CD4-positive, alpha-beta T cell (primary cell): Measurements from ENCODE around the gene FOXP3. TPM values are rescaled to one million over a fixed set of nuclear protein-coding genes. Genes with fewer than 3 reads are reported as not detected.
A peak's percentile ranks its signal among the peaks of the same experiment; 100 is the strongest.

Experiments
- ATAC-seq: fragments of 200-7000 bp; cut with Tn5 transposase; one replicate; pipeline ENCODE4 v1.10.0; 2022; ENCODE audit warnings: mild to moderate bottlenecking; ENCODE audit not compliant: poor library complexity
- CTCF ChIA-PET: fragments of 350-600 bp; sonication (Branson Sonifier 250); formaldehyde crosslinking; loops from one replicate; lab custom pipeline; 2021; ENCODE audit warnings: antibody characterized with exemption, inconsistent platforms; lab: Charles Lee
- POLR2A ChIA-PET: fragments of 350-600 bp; sonication (Branson Sonifier 250); formaldehyde crosslinking; loops from one replicate; lab custom pipeline; 2021; ENCODE audit warnings: antibody characterized with exemption, inconsistent platforms; lab: Charles Lee
- DNase-seq, 14 experiments: peaks; one replicate each; pipeline ENCODE4 v3.0.0-alpha.2; 2013 to 2020; ENCODE audit warnings: mixed read lengths in 2 of 14
- H3K27ac ChIP-seq, 2 donors: one replicate each; pipeline versions ENCODE4 v1.5.1 to v1.7.0; 2013; ENCODE audit warnings: low read length in 2 of 2, low read depth in 1 of 2, mild to moderate bottlenecking in 1 of 2
- H3K27me3 ChIP-seq, 2 experiments: 1 replicate in 1 of 2; 2 replicates in 1 of 2; pipeline versions ENCODE4 v1.6.1 to v1.7.0; 2013; ENCODE audit warnings: low read length in 2 of 2, control low read depth in 1 of 2, mild to moderate bottlenecking in 1 of 2, moderate library complexity in 1 of 2; ENCODE audit not compliant: insufficient read depth in 2 of 2, control insufficient read depth in 1 of 2
- H3K36me3 ChIP-seq: one replicate; pipeline ENCODE4 v1.6.1; 2013; ENCODE audit warnings: low read length, control low read depth; ENCODE audit not compliant: insufficient read depth
- H3K4me1 ChIP-seq: one replicate; pipeline ENCODE4 v1.6.1; 2013; ENCODE audit warnings: low read length, control low read depth; ENCODE audit not compliant: insufficient read depth
- H3K4me3 ChIP-seq: one replicate; pipeline ENCODE4 v1.5.1; 2013; ENCODE audit warnings: mild to moderate bottlenecking, low read length, moderate library complexity
- H3K9me3 ChIP-seq, 2 experiments: 1 replicate in 1 of 2; 2 replicates in 1 of 2; pipeline versions ENCODE4 v1.6.1 to v1.7.0; 2013; ENCODE audit warnings: low read length in 2 of 2, mild to moderate bottlenecking in 2 of 2, control low read depth in 1 of 2, moderate library complexity in 1 of 2; ENCODE audit not compliant: control insufficient read depth in 1 of 2, insufficient read depth in 1 of 2
- H3K27ac Mint-ChIP-seq: one replicate; pipeline ENCODE4 v1.8.0; 2020; ENCODE audit warnings: mixed read lengths
- H3K27me3 Mint-ChIP-seq: one replicate; pipeline ENCODE4 v1.8.0; 2021; ENCODE audit warnings: mixed read lengths
- H3K36me3 Mint-ChIP-seq: one replicate; pipeline ENCODE4 v1.8.0; 2021; ENCODE audit warnings: low read depth, mixed read lengths
- H3K4me1 Mint-ChIP-seq: one replicate; pipeline ENCODE4 v1.8.0; 2021; ENCODE audit warnings: low read depth, mixed read lengths
- H3K4me3 Mint-ChIP-seq: one replicate; pipeline ENCODE4 v1.8.0; 2020; ENCODE audit warnings: mild to moderate bottlenecking, mixed read lengths
- H3K9me3 Mint-ChIP-seq: one replicate; pipeline ENCODE4 v1.8.0; 2020; ENCODE audit warnings: mixed read lengths
- CTCF ChIP-seq: fragments of 200-600 bp; IDR thresholded peaks from one replicate; pipeline ENCODE4 v1.8.0; 2022; ENCODE audit warnings: antibody characterized with exemption, mild to moderate bottlenecking
- intact Hi-C, 2 experiments: fragments of 100-400 bp; cut with DNase I in 1 of 2; cut with micrococcal nuclease in 1 of 2; formaldehyde crosslinking; loops; one replicate each; pipeline versions ENCODE4 v1.15.1 to v1.9.0; 2023 to 2025; cut with DNase I, micrococcal nuclease
- polyA plus RNA-seq, 2 donors: library from polyadenylated mRNA; unstranded; fragments of 120-200 nt; gene quantifications; one replicate each; pipeline ENCODE4 v1.2.1, GENCODE V29; 2013
- total RNA-seq, 174 experiments: library from RNA in 2 of 174; stranded (reverse) in 2 of 174; gene quantifications; one replicate each; pipeline ENCODE4 v1.2.3 and lab custom pipeline; 2021 to 2026

Gene FOXP3
- total RNA-seq (1 to 10 TPM; 3.7 TPM), total RNA-seq (lab: John Stamatoyannopoulos, UW) (1.2 to 37.4 (median 5.6) reads per million in 172 experiments)
- 24.9 TPM for polyA plus RNA-seq (2013, experiment 1 of 2)
- 23.4 TPM for polyA plus RNA-seq (2013, experiment 2 of 2)

- H3K9me3 Mint-ChIP-seq: no peaks in the 10 kb centered on the region
- H3K27ac ChIP-seq: no peak within 1 kb of the TSS
- H3K4me3 ChIP-seq: peak within 1 kb of the TSS; percentile 32
Observed at GRCh38 chrX:49264460-49264859, at the start of gene FOXP3. Gene FOXP3, minus strand, starts transcription at chrX:49264710. Its CDS starts 6,205 bp downstream, at chrX:49258505.

GRCh38 chrX:49312176-49312575, 47.7 kb upstream of the FOXP3 start:
- no peak for ATAC-seq
- no peaks in the 10 kb centered on the region for H3K27me3 ChIP-seq
- H3K27me3 Mint-ChIP-seq: no peaks in the 10 kb centered on the region
- H3K27ac Mint-ChIP-seq: no peak overlapping the region
- CTCF ChIA-PET: no interaction called here
- H3K9me3 ChIP-seq: no peaks in the 10 kb centered on the region
- intact Hi-C loops: no loop called here
- H3K36me3 ChIP-seq: no peaks in the 10 kb centered on the region
- no peak for TF ChIP-seq CTCF
- peaks cover 25% of the 10 kb centered on the region for H3K4me1 Mint-ChIP-seq
- H3K36me3 Mint-ChIP-seq: no peaks in the 10 kb centered on the region
- DNase-seq: no peak
- H3K27ac ChIP-seq: no peak overlapping the region
- POLR2A ChIA-PET: no interaction called here
- H3K4me3 ChIP-seq: no peak overlapping the region
- no peak overlapping the region for H3K4me3 Mint-ChIP-seq
- H3K9me3 Mint-ChIP-seq: no peaks in the 10 kb centered on the region
- H3K4me1 ChIP-seq: peaks cover 21% of the 10 kb centered on the region

More at GRCh38 chrX:49264460-49264859, at the start of gene FOXP3:
- Histone ChIP-seq H3K36me3 (no peaks in the 10 kb centered on the region), H3K9me3 (no peaks in the 10 kb centered on the region), H3K4me1 (peaks cover 34% of the 10 kb centered on the region), H3K27me3 (no peaks in the 10 kb centered on the region)
- Mint-ChIP-seq H3K36me3 (no peaks in the 10 kb centered on the region), H3K4me3 (peak within 1 kb of the TSS; percentile 79), H3K4me1 (peaks cover 31% of the 10 kb centered on the region), H3K27me3 (no peaks in the 10 kb centered on the region), H3K27ac (peak within 1 kb of the TSS; percentile 63)
- ChIA-PET POLR2A (no interaction called here), CTCF (no interaction called here)
- ATAC-seq: no peak
- peak in 3 of 14 experiments; percentile 16 to 36 (median 25) for DNase-seq
- TF ChIP-seq CTCF: no peak
- intact Hi-C loops: no loop called here

GRCh38 chrX:49310371-49310770, 45.9 kb upstream of the FOXP3 start:
- peaks cover 25% of the 10 kb centered on the region for H3K4me1 Mint-ChIP-seq
- no peak for ATAC-seq
- ChIA-PET POLR2A (interaction anchor here (0.9 to 2.5 kb wide), 6 partner anchors 9 to 267 kb away, joined by 3 to 41 read pairs (median 4); partner anchors contain the start of genes TFE3 and WDR45), CTCF (no interaction called here)
- peak overlapping the region; percentile 26 to 63 for H3K27ac ChIP-seq
- no peak for DNase-seq
- no peaks in the 10 kb centered on the region for H3K9me3 Mint-ChIP-seq
- peak overlapping the region; percentile 98 for H3K27ac Mint-ChIP-seq
- no peak overlapping the region for H3K4me3 Mint-ChIP-seq
- H3K36me3 Mint-ChIP-seq: no peaks in the 10 kb centered on the region
- H3K27me3 Mint-ChIP-seq: no peaks in the 10 kb centered on the region
- H3K27me3 ChIP-seq: no peaks in the 10 kb centered on the region
- no peak overlapping the region for H3K4me3 ChIP-seq
- no peaks in the 10 kb centered on the region for H3K9me3 ChIP-seq
- intact Hi-C loops: no loop called here
- no peak for TF ChIP-seq CTCF
- no peaks in the 10 kb centered on the region for H3K36me3 ChIP-seq
- peaks cover 21% of the 10 kb centered on the region for H3K4me1 ChIP-seq
